Effector CD4-positive, alpha-beta T cell (primary cell): ENCODE measurements around the gene BBLN.
"Not testable (repeated sequence)": the region's sequence is repeated elsewhere in the genome, so short reads cannot be mapped to it uniquely, and the experiment has no call there.

ENCODE experiments used
- DNase-seq: peaks from one replicate; pipeline ENCODE4 v3.0.0-alpha.2; 2020

BBLN gene

GRCh38 chr9:128164307-128164885 lies 4.3 kb downstream of the BBLN start:
- no peak for DNase-seq

DNA sequence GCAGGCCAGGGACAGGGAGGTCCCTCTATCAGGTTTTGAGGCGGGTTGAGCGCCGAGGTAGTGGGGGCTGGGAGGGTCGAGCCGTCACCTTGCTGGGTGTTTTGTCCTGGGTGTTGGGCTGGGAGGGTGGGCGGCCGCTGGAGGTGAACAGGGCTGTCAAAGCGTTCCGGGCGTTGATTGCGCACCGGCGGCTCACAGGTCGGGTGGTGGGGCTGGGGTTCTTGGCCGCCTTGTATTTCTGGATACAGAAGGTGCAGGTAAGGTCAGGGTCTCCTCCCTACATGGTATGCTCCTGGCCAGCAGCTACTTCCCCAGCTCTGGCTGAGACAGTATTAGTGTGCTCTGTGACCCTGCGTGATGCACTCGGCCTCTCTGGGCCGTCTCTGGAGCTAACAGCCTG lies 6.1 kb downstream of the BBLN start:
- no peak for DNase-seq

DNA sequence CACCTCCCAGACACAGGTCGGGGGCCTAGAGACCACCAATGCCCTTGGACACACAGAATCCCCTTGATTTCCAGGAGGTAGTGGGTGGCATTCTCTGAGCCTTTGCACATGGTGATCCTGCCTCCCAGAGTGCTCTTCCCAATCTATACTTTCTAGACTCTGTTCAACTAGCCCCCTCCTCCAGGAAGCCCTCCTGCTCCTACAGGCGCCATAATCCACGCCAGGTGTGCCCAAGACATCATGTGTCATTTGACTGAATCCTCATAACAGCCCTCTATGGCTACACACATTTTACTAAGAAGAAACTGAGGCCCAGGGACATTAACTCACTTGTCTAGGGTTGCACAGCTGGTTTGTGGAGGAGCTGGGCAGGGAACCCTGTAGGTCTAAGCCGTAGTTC lies 7.1 kb downstream of the BBLN start:
- no peak for DNase-seq

DNA sequence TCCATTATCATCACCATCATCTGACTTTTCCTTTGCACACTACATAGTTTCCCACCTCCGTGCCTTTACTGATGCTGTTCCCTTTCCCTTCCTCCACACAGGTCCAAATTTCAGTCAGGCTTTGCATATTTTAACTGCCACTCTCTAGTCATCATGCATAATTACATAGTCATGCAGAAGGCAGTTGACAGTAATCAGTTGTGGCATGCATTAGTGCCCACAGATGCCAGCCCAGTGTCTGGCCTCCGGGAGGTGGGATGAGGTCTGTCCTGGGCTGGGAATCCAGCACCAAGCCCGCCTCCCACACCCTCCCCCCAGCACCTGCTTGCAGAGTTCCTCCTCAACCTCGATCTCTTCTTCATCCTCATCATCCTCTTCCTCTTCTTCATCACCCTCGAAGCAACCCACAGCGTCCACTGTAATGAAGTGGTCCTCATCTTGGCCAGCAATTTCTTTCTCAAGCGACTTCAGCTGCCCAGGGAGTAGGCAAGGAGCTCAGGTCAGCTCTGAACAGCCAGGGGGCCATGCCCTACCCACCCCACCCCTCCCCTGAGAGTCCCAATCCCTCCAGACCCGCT lies 8.8 kb downstream of the BBLN start:
- no peak for DNase-seq

DNA sequence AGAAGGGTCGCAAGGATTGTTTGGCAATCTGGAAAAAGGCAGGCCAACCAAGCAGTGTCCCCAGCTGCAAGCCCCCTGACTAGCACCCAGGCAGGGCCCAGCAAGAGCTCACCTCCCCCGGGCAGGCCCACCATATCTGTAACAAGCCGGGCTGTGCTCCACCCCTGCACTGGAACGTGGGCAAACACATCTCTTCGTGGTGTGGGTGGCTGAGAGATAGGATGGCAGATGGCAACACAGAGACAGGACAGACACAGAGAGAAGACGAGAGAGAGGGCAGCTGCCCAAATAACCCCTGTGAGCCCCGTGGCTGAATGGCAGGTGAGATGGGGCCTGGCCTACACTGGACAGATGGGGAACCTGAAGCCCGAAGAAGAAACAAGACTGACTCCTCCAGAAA lies 9.4 kb downstream of the BBLN start:
- no peak for DNase-seq

DNA sequence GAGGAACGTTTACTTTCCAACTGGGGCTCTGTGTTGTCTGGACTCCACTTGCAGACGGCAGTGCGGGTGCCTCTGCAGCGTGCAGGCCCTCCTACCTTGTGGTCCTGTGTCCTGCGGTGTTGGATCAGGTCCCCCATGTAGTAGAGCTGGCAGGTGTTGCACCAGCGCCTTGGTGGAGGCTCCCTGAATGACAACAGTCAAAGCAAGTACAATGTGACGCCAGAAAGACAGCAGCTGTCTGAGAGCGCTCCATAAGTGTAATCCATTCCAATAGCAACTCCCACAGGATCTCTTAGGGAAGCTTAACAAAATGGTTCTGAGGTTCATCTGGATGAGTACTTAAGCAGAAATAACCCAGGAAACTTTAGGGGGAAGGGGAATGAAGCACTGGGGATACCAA lies 9.9 kb downstream of the BBLN start:
- no peak for DNase-seq

DNA sequence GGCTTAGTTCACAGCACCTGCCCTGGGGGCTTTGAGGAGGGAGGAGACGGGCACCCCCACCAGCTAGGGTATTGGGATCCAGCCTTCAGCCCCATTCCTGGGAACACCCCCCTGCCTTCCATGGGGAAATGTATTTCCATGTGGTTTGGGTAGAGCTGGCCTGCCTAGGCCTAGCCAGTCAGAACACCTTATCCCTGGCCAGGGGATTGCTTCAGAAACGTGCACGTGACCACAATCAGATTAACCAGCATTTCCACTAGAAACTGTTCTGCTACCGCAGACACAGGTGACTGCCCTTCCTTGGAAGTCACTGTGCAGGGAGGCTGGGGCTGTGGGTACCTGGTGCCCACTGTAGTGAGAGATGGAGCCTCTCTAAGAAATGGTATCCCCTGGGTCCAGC lies 14.0 kb downstream of the BBLN start:
- DNase-seq: no peak

DNA sequence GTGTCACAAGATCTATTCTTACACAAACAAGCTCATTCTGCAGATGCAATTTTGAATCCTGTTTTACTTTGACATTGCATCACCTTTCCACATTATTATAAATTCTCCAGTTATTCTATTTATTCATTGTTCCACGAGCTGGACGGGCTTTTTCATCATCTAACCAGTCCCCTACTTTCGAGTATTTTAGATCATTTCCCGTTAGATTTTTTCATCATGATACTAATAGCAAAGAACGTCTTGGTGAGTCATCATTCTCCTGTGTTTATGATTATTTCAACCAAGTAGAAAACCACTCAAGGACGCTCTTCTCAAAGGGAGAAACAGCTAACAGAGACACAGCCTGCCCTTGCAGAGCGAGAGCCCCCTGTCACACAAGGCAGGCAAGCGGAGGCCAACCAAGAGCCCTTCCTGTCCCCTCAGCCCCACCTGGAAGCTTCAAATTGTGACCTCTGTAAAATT lies 15.1 kb downstream of the BBLN start:
- no peak for DNase-seq

DNA sequence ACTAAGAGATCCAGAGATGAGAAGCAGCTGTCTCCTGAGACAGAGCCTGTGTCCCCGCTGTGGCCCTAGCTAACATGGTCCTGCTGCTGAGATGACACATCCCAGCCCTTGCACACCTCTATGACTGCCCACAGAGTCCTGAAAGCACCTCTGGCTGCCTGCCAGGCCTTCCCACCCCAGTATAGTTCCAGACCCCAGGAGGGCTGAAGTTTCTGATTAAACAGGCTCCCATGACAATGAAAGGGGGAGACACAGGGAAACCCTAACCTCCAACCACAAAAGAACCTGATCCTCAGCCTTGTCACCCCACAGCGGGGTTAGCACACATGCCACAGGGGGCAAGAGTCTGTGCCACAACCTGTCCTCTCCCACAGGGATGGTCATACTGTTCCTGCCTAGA lies 15.7 kb downstream of the BBLN start:
- no peak for DNase-seq

- no peak for DNase-seq
Measured at GRCh38 chr9:128178806-128179431, 18.9 kb downstream of the BBLN start.

DNA sequence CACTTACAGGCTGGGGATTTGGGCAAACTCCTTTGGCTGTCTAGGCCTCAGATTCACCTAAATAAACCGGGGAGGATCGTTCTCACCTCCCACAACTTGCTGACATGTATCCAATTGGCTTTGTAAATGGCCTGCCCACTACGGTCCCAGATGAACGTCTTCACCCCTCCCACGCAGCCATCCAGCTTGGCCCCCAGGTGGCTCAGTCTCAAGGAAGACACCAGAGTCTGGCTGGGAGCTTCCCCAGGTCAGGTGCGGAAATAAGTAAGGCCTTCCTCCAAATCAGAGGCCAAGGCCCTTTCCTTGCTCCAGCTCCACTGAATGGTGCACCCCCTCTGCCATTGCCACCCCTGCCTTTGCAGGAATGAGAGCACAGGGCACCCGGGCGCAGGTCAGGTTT lies 19.9 kb downstream of the BBLN start:
- DNase-seq: no peak

DNA sequence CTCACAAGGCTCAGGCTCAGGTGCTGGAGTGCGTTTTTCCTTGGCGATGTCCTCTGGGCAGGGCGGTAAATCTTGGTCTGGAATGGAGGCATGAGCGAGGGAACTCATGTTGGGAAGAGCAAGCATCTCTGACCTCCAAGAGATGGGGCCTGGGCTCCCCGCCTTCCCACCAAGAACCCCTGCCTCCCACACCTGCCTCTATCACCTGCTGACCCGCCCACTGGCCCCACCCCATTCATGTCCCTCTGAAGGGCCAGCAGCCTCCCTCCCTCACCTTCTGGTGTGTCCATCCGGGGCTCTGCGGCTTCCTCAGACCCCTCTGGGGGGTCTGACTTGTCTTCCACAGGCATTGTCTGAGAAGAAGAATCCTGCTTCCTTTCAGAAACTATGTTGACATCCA lies 20.4 kb downstream of the BBLN start:
- DNase-seq: no peak

DNA sequence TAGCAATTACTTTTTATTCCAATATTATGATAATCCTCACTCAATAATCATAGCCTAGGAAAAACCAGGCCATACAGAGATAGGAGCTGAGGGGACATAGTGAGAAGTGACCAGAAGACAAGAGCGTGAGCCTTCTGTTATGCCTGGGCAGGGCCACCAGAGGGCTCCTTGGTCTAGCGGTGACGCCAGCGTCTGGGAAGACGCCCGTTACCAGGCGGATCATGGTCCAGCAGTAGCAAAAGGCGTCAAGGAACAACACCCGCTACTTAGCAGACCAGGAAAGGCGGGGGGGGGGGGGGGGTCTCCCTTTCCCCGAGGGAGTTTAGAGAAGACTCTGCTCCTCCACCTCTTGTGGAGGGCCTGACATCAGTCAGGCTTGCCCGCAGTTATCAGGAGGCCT lies 21.4 kb downstream of the BBLN start:
- not testable (repeated sequence) for DNase-seq

- no peak for DNase-seq
Measured at GRCh38 chr9:128182893-128183588, 23.0 kb downstream of the BBLN start.

GRCh38 chr9:128185979-128186965 lies 26.2 kb downstream of the BBLN start:
- no peak for DNase-seq

DNA sequence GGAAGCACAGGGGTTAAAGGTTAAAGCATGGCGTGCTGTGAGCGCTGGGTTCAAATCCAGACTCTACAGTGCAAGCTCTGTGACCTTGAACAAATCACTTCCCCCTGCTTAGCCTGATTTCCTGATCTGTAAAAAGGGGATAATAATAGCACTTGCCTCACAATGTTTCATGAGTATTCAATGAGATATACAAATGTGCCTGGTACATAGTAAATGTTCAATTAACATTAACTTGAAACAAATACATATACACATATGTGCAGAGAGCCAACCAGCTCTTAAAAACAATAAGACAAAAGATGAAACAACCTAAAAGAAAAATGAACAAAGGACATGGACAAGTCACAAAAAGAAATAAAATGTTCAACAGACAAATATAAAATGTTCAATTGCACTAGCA lies 27.3 kb downstream of the BBLN start:
- no peak for DNase-seq

DNA sequence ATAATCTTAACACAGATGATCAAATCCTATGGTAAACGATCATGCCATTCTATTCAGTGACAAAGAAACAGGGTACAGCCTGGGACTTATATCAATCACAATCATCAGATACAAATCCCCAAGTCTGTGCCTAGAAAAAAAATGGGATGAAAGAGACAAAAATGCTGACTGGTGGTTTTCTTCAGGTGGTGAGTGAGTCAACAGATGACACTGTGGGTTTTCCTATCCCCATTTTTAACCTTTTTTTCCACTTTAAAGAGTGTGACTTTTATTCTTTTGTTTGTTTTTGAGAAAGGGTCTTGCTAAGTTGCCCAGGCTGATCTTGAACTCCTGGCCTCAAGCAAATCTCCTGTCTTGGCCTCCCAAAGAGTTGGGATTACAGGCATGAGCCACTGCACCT lies 28.1 kb downstream of the BBLN start:
- no peak for DNase-seq

DNA sequence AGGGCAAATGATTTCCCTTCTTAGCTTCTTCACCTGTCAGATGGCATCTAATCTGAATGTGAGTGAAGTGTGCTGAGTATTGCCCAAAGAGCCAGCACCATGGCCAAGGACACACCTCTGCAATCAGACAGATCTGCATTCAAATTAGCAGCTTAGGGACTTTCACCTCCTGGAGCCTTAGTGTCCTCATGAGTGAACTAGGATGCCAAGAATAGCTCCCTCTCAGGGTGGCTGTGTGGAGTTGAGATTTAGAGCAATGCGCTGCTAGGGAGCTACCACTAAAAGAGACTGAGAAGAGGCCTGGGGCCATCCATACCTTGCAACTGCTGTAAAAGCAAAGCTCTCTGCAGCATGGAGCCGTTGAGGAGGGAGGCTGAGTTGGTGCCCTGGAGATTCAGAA lies 29.9 kb downstream of the BBLN start:
- DNase-seq: no peak

GRCh38 chr9:128190516-128191405 lies 30.7 kb downstream of the BBLN start:
- no peak for DNase-seq

DNA sequence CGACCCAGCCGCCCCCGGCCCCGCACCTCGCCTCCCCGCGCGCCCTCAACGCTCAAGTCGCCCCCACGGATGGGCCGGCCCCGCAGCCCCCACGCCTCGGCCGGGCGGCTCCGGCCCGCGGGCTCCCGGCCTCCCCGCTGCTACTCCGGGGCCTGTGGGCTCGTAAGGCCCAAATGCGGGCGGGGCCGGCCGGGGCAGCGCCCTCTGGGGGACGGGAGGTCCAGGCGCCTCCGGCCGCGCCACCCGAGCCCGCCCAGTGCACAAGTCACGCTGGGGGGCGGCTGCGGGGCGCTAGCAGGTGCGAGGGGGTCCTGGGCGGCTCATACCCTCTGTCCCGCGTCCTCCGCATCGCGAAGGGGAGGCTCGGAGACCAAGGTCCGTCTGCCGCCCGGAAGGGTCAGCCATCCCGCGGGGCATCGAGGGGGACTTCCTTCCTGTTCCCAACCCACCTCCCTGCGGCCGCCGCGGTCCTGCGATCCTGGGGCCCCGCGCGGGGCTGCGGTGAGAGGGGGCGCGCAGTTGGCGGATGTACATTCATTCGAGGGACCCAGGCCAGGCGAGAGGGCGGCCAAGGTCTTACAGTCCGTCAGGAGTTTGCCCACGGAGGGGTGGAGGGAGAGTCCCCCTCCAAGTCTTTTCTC lies 31.5 kb downstream of the BBLN start, which contains the start of gene CIZ1:
Gene CIZ1 (minus strand): TSS at position 167 of the 641 bp plus-strand sequence. CDS start 715 bp downstream, outside the sequence.
- DNase-seq: peak; percentile 60
